ENCODE measurements around the gene KLHL33.

GRCh38 chr14:20461225-20462141, 25.5 kb upstream of the KLHL33 start, which contains the start of gene PIP4P1:
- TF ChIP-seq POLR2A (IDR thresholded peaks at IDR 0.05; ENCODE audit: low read depth, low read length) (peak; percentile 63), TAF1 (IDR thresholded peaks at IDR 0.05; ENCODE audit: borderline replicate concordance, low read depth, low read length) (no peak), POLR2AphosphoS5 (IDR thresholded peaks at IDR 0.05; ENCODE audit: low read depth, low read length) (peak; percentile 76)
